A549 (cell line): Measurements from ENCODE around the gene AP1M1.

Experiments
- POLR2A ChIP-seq: IDR thresholded peaks from 2 replicates; pipeline ENCODE4 v1.6.1; 2012; ENCODE audit warnings: mild to moderate bottlenecking, low read length
- POLR2AphosphoS2 ChIP-seq: conservative IDR thresholded peaks from 2 replicates; pipeline ENCODE4 v1.6.1; 2012; ENCODE audit warnings: low read length, improper control_type of control experiment, inconsistent platforms
- RFX5 ChIP-seq: fragments of 450-650 bp; IDR thresholded peaks from 2 replicates; pipeline ENCODE4 v1.7.1; 2014; ENCODE audit warnings: antibody characterized with exemption, mild to moderate bottlenecking, moderate library complexity
- TF ChIP-seq, protein P1 (sequence below): fragments of >200 bp; sonication (Bioruptor Twin); formaldehyde crosslinking; IDR thresholded peaks from 3 replicates; pipeline ENCODE4 v1.5.1; 2016
- TF ChIP-seq, protein P2 (sequence below): fragments of 150-350 bp; IDR thresholded peaks from 2 replicates; pipeline ENCODE4 v1.6.1; 2014; ENCODE audit warnings: low read depth, mild to moderate bottlenecking, low read length

DNA sequence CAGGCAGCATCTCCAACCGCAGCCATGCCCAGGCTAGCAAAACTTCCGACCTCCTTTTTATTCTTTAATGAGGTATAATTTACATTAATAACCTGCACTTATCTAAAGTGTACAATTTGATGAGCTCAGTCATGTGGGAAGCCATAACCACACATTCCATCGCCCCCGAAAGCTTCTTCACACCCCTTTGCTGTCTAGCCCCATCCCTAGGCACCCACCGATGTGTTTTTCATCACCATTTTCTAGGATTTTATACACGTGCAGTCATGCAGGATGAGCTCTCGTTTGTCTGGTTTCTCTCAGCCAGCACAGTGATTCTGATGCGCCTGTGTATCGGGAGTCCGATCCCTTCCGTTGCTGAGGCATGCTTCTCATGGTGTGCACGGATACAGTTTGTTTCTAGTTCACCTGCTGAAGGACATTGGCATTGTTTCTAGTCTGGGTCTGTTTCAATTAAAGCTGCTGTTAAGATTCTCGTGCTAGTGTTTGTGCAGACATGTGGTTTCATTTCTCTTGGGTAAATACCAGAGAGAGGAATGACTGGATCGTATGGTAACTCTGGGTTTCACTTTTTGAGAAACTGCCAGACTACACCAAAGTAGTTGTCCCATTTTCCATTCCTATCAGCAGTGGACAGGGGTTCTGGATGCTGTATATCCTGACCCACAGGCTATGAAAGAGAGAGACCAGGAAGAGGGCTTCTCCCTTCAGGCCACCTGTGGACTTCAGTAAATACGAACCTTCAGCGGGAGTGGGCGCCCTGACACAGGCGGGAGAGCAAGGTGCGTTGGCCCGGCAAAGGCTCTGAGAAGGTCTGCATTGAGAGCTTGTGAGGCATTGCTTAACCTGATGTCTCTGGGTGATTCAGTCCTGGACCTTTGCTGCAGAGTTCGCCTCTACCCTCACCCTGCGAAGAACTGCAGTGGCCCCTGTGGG lies 4.9 kb downstream of the AP1M1 start:
- no peak for TF ChIP-seq RFX5
- no peak for TF ChIP-seq POLR2AphosphoS2
- TF ChIP-seq, protein P1, sequence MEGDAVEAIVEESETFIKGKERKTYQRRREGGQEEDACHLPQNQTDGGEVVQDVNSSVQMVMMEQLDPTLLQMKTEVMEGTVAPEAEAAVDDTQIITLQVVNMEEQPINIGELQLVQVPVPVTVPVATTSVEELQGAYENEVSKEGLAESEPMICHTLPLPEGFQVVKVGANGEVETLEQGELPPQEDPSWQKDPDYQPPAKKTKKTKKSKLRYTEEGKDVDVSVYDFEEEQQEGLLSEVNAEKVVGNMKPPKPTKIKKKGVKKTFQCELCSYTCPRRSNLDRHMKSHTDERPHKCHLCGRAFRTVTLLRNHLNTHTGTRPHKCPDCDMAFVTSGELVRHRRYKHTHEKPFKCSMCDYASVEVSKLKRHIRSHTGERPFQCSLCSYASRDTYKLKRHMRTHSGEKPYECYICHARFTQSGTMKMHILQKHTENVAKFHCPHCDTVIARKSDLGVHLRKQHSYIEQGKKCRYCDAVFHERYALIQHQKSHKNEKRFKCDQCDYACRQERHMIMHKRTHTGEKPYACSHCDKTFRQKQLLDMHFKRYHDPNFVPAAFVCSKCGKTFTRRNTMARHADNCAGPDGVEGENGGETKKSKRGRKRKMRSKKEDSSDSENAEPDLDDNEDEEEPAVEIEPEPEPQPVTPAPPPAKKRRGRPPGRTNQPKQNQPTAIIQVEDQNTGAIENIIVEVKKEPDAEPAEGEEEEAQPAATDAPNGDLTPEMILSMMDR = no peak
- TF ChIP-seq, protein P2, sequence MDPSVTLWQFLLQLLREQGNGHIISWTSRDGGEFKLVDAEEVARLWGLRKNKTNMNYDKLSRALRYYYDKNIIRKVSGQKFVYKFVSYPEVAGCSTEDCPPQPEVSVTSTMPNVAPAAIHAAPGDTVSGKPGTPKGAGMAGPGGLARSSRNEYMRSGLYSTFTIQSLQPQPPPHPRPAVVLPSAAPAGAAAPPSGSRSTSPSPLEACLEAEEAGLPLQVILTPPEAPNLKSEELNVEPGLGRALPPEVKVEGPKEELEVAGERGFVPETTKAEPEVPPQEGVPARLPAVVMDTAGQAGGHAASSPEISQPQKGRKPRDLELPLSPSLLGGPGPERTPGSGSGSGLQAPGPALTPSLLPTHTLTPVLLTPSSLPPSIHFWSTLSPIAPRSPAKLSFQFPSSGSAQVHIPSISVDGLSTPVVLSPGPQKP = no peak
- no peak for TF ChIP-seq POLR2A
